BJ (cell line): ENCODE measurements around the gene HDAC2. TPM values are rescaled to one million over a fixed set of nuclear protein-coding genes. Genes with fewer than 3 reads are reported as not detected.

Experiments used
- CTCF ChIA-PET: fragments of 350-600 bp; formaldehyde crosslinking; extraction: SDS; loops from one replicate; lab custom pipeline; 2021; ENCODE audit warnings: antibody characterized with exemption, inconsistent platforms; lab: Yijun Ruan, JAX
- POLR2A ChIA-PET: fragments of 300-600 bp; sonication (Branson Sonifier 250); formaldehyde crosslinking; extraction: SDS; loops from one replicate; lab custom pipeline; 2021; ENCODE audit warnings: antibody characterized with exemption; lab: Charles Lee
- DNase-seq: peaks from one replicate; pipeline ENCODE4 v3.0.0-alpha.2; 2011; ENCODE audit warnings: low read depth
- H3K27me3 ChIP-seq: 2 replicates; pipeline ENCODE4 v1.6.0; 2011; ENCODE audit warnings: low read length; ENCODE audit not compliant: control insufficient read depth, insufficient read depth
- H3K36me3 ChIP-seq: 2 replicates; pipeline ENCODE4 v1.5.1; 2011; ENCODE audit warnings: low read length; ENCODE audit not compliant: control insufficient read depth, insufficient read depth
- H3K4me3 ChIP-seq: 2 replicates; pipeline ENCODE4 v1.5.1; 2011; ENCODE audit warnings: low read depth, mild to moderate bottlenecking, control low read depth, low read length
- CTCF ChIP-seq: IDR thresholded peaks from 2 replicates; pipeline ENCODE4 v1.5.1; 2011; ENCODE audit warnings: low read depth, mild to moderate bottlenecking, control low read depth, inconsistent platforms, low read length, moderate library complexity; ENCODE audit not compliant: insufficient read depth
- polyA plus RNA-seq: library from polyadenylated mRNA; depleted of rRNA; stranded (reverse); fragments of >200 nt; gene quantifications from 2 replicates; pipeline ENCODE4 v1.2.3, GENCODE V29; 2011; rRNA removed

The HDAC2 gene
- polyA plus RNA-seq, 1 experiment = 48.6 TPM

GRCh38 chr6:113886512-113886911 is 84.4 kb downstream of the HDAC2 start:
- no peak for DNase-seq
- CTCF ChIA-PET = no interaction called here
- H3K36me3 ChIP-seq = no peaks in the 10 kb centered on the region
- POLR2A ChIA-PET = no interaction called here
- no peaks in the 10 kb centered on the region for H3K27me3 ChIP-seq
- TF ChIP-seq CTCF = no peak
- H3K4me3 ChIP-seq = no peak overlapping the region

- Histone ChIP-seq H3K4me3 (no peak overlapping the region), H3K36me3 (no peaks in the 10 kb centered on the region), H3K27me3 (no peaks in the 10 kb centered on the region)
- TF ChIP-seq CTCF = no peak
- DNase-seq = no peak
- ChIA-PET POLR2A (no interaction called here), CTCF (interaction anchor here (1.0 kb wide), 1 partner anchor 9 kb away, joined by 3 read pairs; no protein-coding TSS in a partner anchor)
Measured at GRCh38 chr6:113884011-113884410, 86.9 kb downstream of the HDAC2 start.

Other genes starting within 250 kb of the HDAC2 start
- 47.0 and 118 TPM in 2 replicates for gene MARCKS, start 113.8 kb downstream of the HDAC2 start, polyA plus RNA-seq